ENCODE data around the gene SETX.

SETX gene

DNA sequence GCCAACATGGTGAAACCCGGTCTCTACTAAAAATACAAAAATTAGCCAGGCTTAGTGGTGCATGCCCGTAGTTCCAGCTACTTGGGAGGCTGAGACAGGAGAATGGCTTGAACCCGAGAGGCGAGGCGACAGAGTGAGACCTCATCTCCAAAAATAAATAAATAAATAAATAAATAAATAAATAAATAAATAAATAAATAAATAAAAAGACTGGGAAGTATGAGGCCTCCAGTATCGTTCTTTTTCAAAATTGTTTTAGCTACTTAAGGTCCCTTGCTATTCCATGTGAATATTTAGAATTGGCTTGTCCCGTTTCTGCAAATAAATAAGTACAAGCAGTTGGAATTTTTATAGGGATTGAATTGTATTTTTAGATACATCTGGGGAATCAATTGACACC, 3.0 kb upstream of the SETX start:
- DNase-seq (ENCODE audit: low read depth): no peak

DNA sequence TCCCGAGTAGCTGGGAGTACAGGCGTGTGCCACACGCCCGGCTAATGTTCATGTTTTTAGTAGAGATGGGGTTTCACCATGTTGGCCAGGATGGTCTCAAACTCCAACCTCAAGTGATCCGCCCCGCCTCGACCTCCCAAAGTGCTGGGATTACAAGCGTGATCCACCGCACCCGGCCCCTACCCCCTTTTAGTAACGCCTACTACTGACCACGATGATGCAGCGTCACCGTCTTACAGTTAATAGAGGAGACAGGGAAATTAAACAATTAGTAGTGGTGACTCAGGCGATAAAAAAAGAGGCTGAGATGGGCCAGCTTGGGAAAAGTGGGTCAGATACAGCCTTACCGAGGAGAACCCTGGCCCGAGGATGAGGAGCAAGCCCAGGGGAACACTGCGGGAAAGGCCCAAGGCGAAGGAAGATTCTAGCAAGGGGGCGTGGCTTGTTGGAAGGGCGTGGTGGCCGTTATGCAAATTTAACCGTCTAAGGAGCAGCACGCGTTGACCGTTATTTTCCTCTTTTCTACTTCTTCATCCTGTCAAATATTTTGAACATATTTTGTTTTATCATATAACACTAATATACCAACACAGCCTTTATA, 1.6 kb upstream of the SETX start:
- no peak for DNase-seq (ENCODE audit: low read depth)

DNA sequence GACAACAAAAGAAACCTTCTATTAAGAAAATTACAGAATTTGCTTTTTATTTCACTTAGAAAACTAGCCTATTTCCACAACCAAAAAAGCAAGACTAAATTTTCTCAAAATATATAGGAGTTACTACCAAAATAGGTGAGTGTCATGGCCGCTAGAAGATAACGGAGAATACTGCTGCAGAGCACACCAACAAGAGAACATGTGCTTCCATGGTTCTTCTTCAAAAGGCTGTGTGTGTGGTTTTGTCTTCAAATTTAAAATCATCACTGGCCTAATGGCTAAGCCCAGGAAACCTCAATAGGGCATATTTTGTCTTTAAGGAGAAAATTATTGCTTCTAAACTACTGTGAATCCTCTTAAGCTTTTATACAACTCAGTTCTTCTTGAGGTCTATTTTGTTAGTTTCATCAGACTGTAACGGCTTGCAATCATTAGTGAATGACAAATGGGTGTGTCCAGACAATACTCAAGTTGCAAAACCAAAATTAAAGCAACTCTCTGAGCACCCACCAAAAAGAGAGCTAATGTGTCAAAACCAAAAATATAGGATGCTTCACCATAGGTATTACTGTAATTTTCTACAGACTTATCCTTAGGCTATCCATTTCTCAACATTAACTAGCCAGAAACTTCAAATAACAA, 3.3 kb downstream of the SETX start:
- peak; percentile 14 for DNase-seq (ENCODE audit: low read depth)

DNA sequence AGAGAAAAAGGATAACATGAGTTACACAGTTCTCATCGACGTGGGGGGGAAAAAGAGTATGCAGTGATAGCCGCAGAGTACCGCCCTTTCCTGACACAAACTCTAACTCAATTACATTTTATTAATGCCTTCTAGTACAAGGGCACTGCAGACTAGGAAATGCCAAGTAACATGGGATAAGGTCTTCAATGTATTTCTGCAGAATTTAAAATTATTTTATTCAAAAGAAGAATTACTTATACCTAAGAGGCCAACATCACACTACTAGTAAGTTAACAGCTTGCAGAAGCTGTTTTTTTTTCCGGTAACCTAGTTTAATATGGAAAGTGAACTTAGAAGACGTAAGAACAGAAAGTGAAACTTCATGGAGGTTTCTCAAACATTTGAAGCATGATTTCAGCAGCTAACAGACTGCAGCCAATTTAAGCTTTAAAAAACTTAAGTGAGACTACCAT, 3.9 kb downstream of the SETX start:
- peak; percentile 8 for DNase-seq (ENCODE audit: low read depth)

DNA sequence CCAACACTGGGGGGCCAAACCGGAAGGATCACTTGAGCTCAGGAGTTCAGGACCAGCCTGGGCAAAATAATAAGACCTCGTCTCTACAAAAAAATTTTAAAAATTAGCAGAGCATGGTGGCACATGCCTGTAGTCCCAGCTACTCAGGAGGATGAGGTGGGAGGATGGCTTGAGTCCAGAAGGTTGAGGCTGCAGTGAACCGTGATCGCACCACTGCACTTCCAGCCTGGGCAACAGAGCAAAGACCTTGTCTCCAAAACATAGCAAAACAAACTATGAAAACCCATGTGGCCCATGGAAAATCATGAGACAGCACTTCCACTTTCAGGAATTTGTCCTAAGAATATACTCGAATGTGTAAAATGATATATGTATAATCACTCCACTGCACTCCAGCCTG, 6.1 kb downstream of the SETX start:
- no peak for DNase-seq (ENCODE audit: low read depth)

DNA sequence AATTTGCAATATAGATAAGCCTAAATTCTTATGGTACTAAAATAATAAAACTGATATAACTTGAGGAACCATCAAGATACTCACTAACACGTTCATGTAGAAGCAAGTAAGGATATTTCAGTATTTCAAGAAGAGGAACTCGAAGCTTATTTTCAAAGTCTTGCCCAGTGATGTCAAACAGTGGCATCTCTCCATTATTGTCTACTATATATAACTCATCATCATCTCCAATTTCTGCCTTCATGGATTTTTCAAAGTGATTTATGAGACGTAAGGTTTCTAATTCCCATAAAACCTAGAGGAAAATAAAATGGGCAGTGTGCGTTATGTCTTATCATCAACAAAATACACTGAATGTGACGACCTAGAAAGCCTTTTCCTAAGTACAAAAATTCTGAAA, 8.6 kb downstream of the SETX start:
- no peak for DNase-seq (ENCODE audit: low read depth)

DNA sequence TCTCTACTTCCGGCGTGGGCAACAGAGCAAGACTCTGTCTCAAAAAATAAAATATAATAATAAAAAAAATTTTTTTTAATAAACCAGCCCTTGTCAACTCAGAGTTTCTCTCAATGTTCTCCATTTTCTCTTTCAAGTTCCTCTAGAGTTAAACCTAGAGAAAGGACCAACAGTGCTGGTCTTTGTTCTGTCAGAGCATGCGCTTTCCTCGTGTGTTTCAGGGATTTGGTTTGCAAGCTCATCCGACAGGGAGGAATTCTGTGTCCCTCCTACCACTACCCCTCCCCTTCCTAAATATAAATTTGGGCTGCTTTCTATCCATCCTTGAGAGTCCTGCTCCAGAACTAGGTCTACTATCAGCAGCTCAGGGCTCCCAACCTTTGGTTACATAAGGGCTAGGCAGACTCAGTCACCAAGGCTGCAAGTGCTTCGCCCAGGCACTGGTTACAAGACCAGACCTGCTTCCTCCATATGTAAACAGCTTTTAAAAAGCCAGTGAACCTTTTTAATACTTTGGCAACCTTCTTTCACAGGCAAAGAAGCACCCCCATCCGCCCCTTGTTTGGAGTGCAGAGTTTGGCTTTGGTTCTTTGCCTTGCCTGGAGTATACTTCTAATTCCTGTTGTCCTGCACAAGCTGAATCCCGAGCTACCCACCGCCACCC, 13.5 kb downstream of the SETX start:
- DNase-seq (ENCODE audit: low read depth): no peak

DNA sequence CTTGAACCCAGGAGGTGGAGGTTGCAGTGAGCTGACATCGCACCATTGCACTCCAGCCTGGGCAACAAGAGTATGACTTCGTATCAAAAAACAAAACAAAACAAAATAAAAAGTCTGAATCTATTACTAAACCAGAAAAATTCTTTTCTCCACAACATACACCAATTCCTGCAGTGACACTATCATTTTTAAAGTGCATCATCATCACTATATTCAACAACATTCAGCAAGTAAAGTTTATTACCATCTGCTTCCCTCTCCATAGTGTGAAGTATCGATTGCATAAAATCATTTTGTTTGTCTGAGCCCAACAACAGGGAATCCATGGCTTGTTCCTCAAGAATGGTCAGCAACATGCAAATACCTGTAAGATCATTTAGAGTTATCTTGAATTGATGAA, 20.4 kb downstream of the SETX start:
- no peak for DNase-seq (ENCODE audit: low read depth)

DNA sequence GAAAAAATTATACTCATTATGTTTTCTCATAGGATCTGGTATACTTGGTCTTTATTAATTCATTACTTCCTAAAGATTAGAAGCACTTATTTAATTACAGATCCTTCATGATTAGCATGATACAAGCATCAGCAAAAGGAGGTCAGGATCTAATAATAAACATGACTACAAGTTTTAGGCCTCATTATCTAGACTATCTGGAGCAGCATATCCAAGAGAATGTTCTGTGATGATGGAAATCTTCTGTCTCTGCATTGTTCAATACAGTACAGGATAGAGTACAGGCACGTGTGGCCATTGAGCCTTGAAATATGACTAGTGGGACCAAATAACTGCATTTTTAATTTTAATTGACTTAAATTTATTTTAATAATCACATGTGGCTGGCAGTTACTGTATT, 21.2 kb downstream of the SETX start:
- no peak for DNase-seq (ENCODE audit: low read depth)

DNA sequence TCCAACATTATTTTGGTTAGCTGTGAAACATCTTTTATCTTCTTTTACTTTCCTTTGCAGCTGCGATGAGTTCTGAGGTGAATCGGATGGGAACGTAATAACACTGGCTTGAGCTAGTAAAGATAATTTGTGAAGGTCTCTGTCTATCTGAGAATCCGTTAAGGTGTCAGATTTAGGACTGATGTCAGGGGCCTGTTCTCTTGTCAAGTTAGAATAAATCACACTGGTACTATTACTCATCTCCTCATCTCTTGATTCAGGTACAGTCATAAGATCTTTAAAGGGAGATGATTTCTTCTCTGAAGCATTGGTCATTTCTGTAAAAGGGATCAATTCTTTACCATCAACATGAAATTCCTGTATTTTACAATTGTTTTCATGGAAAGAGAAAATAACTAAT, 26.2 kb downstream of the SETX start:
- DNase-seq (ENCODE audit: low read depth): no peak

DNA sequence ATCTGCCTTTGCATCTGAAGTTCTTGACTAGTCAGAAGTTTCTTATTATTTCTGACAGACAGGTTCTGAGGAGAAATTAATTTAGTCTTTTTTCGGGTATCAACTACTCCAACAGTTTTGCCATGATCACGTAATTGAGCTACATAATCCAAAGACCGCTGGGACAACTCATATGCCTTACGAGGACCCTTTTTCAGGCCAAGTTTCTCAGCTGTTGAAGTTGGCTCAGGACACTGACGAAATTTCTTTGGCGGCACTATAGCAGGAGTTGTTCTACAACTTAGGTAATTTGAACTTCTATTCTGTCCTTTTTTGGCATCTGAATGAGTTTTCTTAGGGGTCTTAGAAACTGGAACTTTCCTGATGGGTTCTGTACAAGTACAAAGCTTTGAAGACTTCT, 27.2 kb downstream of the SETX start:
- DNase-seq (ENCODE audit: low read depth): no peak

DNA sequence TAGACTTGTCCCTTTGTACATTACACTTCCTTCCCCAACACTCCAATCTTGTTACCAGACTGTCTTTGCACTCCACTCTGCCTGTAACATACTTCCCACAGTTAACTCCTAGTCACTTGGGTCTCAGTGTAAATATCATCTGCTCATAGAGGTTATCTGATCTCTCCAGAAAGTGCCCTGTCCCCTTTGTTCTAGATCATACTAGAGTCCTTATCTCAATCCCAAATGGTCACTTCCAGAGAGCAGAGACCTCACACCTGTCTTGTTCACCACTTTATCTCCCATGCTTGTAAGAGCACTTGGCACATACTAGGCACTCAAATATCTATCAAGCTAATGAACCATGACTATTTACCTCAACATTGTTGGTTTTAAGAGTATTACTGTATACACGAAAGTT, 30.4 kb downstream of the SETX start:
- no peak for DNase-seq (ENCODE audit: low read depth)

DNA sequence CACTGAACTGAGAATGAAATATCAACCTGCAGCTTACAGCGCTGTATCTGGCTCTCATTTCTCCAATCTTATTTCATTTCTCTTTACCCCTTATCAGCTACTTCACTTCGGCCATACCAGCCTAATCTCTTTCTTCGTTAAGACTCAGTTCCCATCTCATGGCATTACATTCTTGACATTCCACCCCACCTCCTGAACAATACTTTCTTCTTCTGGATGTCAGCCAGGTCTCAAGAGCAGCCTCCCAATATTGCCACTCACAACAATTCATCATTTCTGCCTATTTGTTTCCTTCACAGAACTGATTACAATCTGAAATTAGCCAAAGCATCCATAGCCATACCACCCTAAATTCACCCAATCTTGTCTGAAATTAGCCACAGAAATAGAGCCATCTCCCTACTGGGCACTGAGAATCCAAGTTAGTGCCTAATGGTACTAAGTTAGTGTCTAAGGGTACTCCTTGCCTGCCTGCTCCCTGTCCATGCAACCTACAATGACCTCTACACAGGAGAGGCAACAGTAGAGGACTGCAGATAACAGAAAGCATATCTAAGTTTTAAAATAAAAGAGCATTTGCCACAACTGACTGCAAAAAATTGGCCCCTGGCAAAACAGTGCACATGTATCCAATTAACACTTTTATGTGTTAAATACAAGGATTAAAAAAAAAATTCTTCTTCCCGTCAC, 35.2 kb downstream of the SETX start:
- DNase-seq (ENCODE audit: low read depth): no peak

DNA sequence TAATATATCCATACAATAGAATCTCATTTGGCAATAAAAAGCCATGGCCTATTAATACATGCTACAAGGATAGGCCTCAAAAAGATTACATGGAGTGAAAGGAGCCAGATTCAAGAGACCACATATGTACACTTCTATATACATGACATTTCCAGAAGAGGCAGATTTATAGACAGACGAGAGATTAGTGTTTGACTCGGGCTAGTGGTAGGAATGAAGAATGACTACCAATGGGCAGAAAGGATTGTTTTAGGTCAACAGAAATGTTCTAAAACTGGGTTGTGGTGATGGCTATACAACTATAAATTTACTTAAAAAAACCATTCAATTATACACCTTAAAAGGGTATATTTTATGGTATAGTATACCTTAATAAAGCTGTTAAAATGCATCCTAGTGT, 41.9 kb downstream of the SETX start:
- no peak for DNase-seq (ENCODE audit: low read depth)

DNA sequence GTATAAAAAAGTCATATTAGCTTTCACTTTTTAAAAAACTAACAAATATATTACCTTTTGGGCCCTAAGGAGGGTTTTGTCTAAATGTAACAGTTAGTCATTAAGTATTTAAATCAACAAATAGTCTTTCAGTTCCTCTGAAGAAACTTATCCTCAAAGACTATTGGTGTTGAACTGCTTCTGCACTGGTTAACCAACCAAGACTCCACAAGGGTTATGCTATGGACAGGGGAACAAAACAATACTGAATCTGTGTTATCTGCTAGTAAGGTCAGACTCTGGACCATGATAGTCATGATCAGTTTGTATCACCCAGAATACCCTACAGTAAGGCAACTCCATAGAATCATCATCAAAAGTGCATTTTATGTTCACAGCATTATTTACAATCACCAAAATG, 42.4 kb downstream of the SETX start:
- no peak for DNase-seq (ENCODE audit: low read depth)

DNA sequence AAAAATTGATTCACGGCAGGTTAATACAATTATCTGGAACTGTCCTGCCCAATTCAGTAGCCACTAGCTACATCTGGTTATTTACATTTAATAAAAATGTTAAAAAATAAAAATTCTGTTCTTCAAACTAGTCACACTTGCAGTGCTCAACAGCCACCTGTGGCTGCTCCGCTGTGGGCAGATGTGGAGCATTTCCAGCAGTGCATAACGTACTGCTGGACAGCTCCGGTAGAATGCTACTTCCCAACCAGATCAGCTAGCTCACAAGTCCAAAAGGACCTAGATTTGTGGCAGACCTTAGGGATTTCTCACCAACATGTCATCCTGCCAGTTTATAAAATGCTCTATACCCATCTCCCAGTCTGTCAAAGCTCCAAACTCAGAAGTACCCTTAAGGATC, 42.8 kb downstream of the SETX start:
- DNase-seq (ENCODE audit: low read depth): no peak

DNA sequence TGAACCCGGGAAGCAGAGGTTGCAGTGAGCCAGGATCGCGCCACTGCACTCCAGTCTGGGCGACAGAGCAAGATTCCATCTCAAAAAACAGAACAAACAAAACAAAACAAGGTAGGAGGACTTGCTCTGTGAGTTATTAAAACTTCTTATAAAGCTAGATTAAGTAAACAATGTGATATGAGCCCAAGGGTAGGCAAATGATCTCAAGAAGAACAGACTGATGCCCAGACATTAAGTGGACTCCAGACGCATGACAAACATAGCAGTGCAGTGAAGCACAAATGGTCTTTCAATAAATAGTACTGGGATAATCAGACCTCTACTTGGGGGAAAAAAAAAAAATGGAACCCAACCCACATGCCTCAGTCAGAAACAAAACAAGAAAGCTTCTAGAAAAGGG, 45.7 kb downstream of the SETX start:
- DNase-seq (ENCODE audit: low read depth): no peak

DNA sequence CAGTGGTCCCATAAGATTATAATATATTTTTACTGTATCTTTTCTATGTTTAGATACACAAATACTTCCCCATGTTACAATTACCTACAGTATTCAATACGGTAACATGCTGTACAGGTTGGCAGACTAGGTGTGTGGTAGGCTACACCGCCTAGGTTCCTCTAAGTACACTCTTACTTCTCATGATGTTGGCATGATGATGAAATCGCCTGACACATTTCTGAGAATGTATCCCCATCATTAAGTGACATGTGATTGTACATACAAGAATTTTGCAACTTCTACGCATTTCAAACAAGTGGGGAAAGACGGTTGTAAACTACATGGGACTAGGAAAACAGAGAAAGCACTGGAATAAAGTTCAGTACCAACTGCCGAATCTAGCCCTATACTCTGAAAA, 53.3 kb downstream of the SETX start:
- peak; percentile 13 for DNase-seq (ENCODE audit: low read depth)

DNA sequence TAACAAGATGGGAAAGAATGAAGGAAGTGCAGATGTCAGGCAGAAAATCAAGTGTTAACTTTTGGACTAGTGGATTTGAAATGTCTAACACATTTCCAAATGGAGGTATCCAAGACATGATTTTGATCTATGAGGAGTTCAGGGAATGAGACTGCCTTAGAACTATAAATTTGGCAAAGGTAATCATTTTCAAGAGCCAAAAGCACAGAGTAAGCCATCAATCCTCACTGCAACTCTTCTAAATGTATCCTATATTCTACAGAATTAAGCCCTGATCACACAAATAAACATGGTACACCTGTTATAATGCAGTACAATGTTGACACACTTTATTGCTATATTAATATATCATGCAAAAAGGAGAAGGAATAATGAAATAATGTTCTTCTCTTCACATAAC, 55.6 kb downstream of the SETX start:
- no peak for DNase-seq (ENCODE audit: low read depth)

DNA sequence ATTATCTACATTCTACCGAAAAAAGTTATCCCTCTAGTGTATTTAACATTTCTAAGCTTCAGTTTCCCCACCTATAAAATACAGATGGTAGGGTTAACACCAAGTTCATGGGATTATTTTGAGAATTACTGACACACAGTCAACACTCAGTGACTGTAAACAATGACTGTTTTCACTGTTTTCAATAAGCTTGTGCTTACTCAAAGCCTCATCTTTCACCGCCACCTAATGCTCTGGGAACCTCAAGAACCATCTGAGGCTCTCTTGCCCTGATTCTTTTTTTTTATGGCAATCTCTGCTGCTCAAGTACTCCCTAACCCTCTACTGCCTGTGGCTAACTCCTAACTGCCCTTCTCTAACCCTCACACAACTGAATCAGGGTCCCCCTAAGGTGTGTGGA, 59.6 kb downstream of the SETX start:
- no peak for DNase-seq (ENCODE audit: low read depth)

DNA sequence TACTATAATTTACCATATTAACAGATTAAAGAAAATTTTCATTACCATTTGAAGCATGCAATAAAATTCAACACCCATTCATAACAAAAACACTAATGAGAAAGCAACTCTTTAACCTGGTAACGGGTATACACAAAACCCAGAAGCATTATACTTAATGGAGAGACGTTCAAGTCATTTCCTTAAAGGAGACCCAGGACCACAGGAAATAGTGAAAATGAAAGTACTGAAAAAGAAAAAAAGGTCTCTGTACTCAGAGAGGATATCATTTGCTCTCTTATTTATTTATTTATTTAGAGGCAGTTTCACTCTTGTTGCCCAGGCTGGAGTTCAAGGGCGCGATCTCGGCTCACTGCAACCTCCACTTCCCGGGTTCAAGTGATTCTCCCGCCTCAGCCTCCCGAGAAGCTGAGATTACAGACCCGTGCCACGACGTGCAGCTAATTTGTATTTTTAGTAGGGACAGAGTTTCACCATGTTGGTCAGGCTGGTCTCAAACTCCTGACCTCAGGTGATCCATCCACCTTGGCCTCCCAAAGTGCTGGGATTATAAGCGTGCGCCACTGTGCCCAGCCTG, 61.6 kb downstream of the SETX start:
- no peak for DNase-seq (ENCODE audit: low read depth)

DNA sequence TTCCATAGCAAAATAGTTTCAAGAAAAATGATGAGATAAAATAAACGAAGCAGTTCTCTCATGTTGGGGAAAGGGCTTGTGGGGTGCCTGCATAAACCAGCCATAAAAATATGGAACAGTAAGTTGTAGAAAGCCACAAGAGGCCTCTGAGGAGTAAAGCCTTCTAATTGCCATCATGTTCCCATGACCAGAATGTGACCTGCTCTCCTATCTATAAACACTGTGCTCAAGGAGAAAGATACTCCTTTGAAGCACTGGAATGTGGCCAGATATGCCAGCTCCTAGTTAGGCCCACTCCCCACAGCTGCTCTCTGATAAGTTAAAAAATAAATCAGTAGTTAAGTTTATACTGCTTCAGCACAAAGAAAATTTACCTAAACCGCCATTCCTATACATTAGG, 65.8 kb downstream of the SETX start:
- DNase-seq (ENCODE audit: low read depth): no peak

DNA sequence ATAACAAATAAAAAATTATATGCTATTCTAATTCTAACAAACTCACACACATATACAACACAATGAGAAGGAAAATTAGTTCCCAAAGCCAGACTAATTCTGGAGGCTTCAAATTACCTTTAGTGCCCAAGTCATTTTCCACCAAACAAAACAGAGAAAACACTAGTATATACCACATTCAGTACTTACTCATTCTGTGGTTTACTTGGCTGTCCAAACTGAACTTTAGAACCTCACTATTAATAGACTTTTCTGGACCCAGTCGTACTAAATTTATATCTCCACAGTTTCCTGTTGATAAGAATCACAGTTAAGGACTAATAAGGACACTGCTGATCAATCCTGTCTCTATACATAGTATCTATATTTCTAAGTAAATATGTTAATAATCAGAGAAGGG, 66.4 kb downstream of the SETX start:
- DNase-seq (ENCODE audit: low read depth): peak; percentile 8

Measured in fibroblast of gingiva (primary cell).